ENCODE data around the gene ALPI.

ALPI gene

GRCh38 chr2:232478571-232479340 lies 22.8 kb downstream of the ALPI start:
- Histone ChIP-seq H3K4me2 (ENCODE audit: low read length) (no peak overlapping the region), H3K4me1 (ENCODE audit: control insufficient read depth, insufficient read depth, low read length) (no peaks in the 10 kb centered on the region), H3K36me3 (ENCODE audit: insufficient read depth, low read length) (no peaks in the 10 kb centered on the region), H3K4me3 (ENCODE audit: low read length) (no peak overlapping the region), H3K9ac (ENCODE audit: low read depth, low read length) (no peak overlapping the region), H3K9me3 (replicated peaks; ENCODE audit: low read length) (no peaks in the 10 kb centered on the region), H3K27me3 (ENCODE audit: control insufficient read depth, insufficient read depth, low read length) (peaks cover 69% of the 10 kb centered on the region)

- H3K4me3 ChIP-seq (ENCODE audit: low read length): no peak overlapping the region
- peaks cover 69% of the 10 kb centered on the region for H3K27me3 ChIP-seq (ENCODE audit: control insufficient read depth, insufficient read depth, low read length)
Observed at GRCh38 chr2:232479341-232480200, 23.6 kb downstream of the ALPI start.

GRCh38 chr2:232480201-232481190 lies 24.5 kb downstream of the ALPI start:
- no peaks in the 10 kb centered on the region for H3K36me3 ChIP-seq (ENCODE audit: insufficient read depth, low read length)
- no peaks in the 10 kb centered on the region for H3K4me1 ChIP-seq (ENCODE audit: control insufficient read depth, insufficient read depth, low read length)
- no peaks in the 10 kb centered on the region for H3K9me3 ChIP-seq (replicated peaks; ENCODE audit: low read length)
- no peak overlapping the region for H3K4me2 ChIP-seq (ENCODE audit: low read length)
- H3K27me3 ChIP-seq (ENCODE audit: control insufficient read depth, insufficient read depth, low read length): peaks cover 70% of the 10 kb centered on the region
- H3K4me3 ChIP-seq (ENCODE audit: low read length): no peak overlapping the region
- no peak overlapping the region for H3K9ac ChIP-seq (ENCODE audit: low read depth, low read length)

More at GRCh38 chr2:232479341-232480200, 23.6 kb downstream of the ALPI start:
- Histone ChIP-seq H3K4me2 (ENCODE audit: low read length) (no peak overlapping the region), H3K4me1 (ENCODE audit: control insufficient read depth, insufficient read depth, low read length) (no peaks in the 10 kb centered on the region), H3K9me3 (replicated peaks; ENCODE audit: low read length) (no peaks in the 10 kb centered on the region), H3K36me3 (ENCODE audit: insufficient read depth, low read length) (no peaks in the 10 kb centered on the region), H3K9ac (ENCODE audit: low read depth, low read length) (no peak overlapping the region)

DNA sequence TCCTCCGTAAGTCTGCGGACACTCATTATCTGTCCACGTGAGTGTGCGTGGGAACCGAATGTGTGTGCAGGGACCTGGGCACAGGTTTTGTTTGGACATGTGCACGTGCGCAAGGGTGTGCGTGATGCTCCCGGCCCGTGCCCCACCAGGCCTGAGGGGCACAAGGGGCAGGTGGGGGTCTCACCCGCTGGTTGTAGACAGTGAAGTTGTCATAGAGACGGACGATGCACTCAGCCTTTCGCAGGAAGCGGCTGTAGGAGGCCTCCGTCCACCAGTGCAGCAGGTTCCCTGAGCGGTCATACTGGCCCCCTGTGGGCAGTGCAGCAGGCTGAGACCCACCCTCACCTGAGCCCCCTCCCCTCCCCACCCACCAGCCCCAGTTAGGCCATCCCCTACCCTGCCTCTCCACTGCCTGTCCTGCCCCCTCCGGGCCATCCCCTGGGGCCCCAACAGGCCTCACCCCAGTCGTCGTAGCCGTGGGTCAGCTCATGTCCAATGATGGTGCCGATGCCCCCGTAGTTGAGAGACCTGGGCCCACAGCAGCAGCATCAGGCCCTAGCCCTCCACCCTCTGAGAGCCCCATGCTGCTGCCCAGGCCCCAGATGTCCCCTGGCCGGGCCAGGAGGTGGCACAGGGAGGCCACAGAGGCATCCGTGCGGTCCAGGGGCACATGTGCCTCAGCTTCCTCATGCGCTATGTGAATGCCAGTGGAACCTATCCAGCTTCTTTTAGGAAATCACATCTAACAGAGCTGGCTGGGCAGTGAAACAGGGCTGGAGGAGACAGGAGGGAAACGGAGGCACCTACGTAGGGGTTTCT lies 25.6 kb downstream of the ALPI start:
- Histone ChIP-seq H3K36me3 (ENCODE audit: insufficient read depth, low read length) (no peaks in the 10 kb centered on the region), H3K27me3 (ENCODE audit: control insufficient read depth, insufficient read depth, low read length) (peaks cover 71% of the 10 kb centered on the region), H3K4me3 (ENCODE audit: low read length) (no peak overlapping the region), H3K9ac (ENCODE audit: low read depth, low read length) (no peak overlapping the region), H3K4me2 (ENCODE audit: low read length) (no peak overlapping the region), H3K4me1 (ENCODE audit: control insufficient read depth, insufficient read depth, low read length) (no peaks in the 10 kb centered on the region), H3K9me3 (replicated peaks; ENCODE audit: low read length) (no peaks in the 10 kb centered on the region)

DNA sequence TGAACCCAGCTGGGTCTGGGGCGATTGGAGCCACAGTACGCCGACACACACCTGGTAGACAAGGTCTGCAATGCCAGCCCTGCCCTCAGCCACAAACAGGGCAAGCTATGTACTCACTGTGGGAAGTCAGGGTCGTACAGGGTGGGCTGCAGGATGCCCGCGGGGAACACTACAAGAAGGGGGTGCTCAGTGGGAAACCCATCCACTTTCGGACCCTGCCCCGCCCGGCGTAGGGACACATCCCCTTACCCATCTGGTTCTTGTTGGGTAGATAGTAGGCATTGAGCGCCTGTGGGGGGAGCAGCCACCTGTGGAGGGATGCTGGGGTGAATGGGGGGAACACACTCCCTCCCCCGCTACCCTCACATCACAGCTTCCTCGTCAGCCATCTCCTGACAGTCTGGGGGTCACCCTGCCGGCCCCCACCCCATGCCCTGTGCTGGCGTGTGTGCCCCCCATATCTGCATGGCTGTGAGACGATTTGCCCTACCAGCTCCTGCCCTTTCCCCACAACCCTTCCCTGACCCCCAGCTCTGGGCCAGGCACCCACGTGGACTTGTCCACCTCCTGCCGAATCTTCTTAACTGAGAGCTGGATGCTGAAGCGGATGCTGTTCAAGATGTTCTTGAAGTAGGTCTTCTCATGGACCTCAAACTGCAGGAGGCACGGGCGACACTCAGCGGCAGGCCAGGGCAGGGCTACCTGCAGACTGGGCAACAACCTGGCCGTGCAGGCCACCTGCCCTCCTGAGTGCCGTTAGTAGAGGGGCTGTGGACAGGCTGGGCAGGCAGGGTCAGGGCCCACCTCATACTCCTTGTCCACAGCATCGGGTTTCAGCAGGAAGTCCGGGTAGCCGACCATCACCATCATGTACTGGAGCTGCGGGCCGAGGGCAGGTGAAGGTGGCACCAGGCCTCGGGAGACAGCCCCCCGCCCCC lies 26.6 kb downstream of the ALPI start:
- H3K9me3 ChIP-seq (replicated peaks; ENCODE audit: low read length): no peaks in the 10 kb centered on the region
- no peak overlapping the region for H3K4me3 ChIP-seq (ENCODE audit: low read length)
- H3K4me1 ChIP-seq (ENCODE audit: control insufficient read depth, insufficient read depth, low read length): no peaks in the 10 kb centered on the region
- H3K27me3 ChIP-seq (ENCODE audit: control insufficient read depth, insufficient read depth, low read length): peaks cover 75% of the 10 kb centered on the region
- no peak overlapping the region for H3K4me2 ChIP-seq (ENCODE audit: low read length)
- no peak overlapping the region for H3K9ac ChIP-seq (ENCODE audit: low read depth, low read length)
- H3K36me3 ChIP-seq (ENCODE audit: insufficient read depth, low read length): no peaks in the 10 kb centered on the region

- Histone ChIP-seq H3K4me2 (ENCODE audit: low read length) (no peak overlapping the region), H3K27me3 (ENCODE audit: control insufficient read depth, insufficient read depth, low read length) (peaks cover 71% of the 10 kb centered on the region), H3K36me3 (ENCODE audit: insufficient read depth, low read length) (no peaks in the 10 kb centered on the region), H3K4me1 (ENCODE audit: control insufficient read depth, insufficient read depth, low read length) (no peaks in the 10 kb centered on the region), H3K9ac (ENCODE audit: low read depth, low read length) (no peak overlapping the region), H3K9me3 (replicated peaks; ENCODE audit: low read length) (no peaks in the 10 kb centered on the region), H3K4me3 (ENCODE audit: low read length) (no peak overlapping the region)
Observed at GRCh38 chr2:232483311-232483922, 27.5 kb downstream of the ALPI start.

GRCh38 chr2:232483923-232484627 lies 28.1 kb downstream of the ALPI start:
- H3K9ac ChIP-seq (ENCODE audit: low read depth, low read length): no peak overlapping the region
- H3K4me1 ChIP-seq (ENCODE audit: control insufficient read depth, insufficient read depth, low read length): no peaks in the 10 kb centered on the region
- H3K4me3 ChIP-seq (ENCODE audit: low read length): no peak overlapping the region
- H3K4me2 ChIP-seq (ENCODE audit: low read length): no peak overlapping the region
- no peaks in the 10 kb centered on the region for H3K36me3 ChIP-seq (ENCODE audit: insufficient read depth, low read length)
- H3K9me3 ChIP-seq (replicated peaks; ENCODE audit: low read length): no peaks in the 10 kb centered on the region
- peaks cover 74% of the 10 kb centered on the region for H3K27me3 ChIP-seq (ENCODE audit: control insufficient read depth, insufficient read depth, low read length)

- no peak overlapping the region for H3K4me3 ChIP-seq (ENCODE audit: low read length)
- H3K36me3 ChIP-seq (ENCODE audit: insufficient read depth, low read length): no peaks in the 10 kb centered on the region
- H3K9ac ChIP-seq (ENCODE audit: low read depth, low read length): no peak overlapping the region
- no peak overlapping the region for H3K4me2 ChIP-seq (ENCODE audit: low read length)
- H3K4me1 ChIP-seq (ENCODE audit: control insufficient read depth, insufficient read depth, low read length): no peaks in the 10 kb centered on the region
- H3K9me3 ChIP-seq (replicated peaks; ENCODE audit: low read length): no peaks in the 10 kb centered on the region
- H3K27me3 ChIP-seq (ENCODE audit: control insufficient read depth, insufficient read depth, low read length): peaks cover 73% of the 10 kb centered on the region
Observed at GRCh38 chr2:232484628-232485347, 28.8 kb downstream of the ALPI start.

GRCh38 chr2:232485348-232485756 lies 29.4 kb downstream of the ALPI start:
- Histone ChIP-seq H3K9ac (ENCODE audit: low read depth, low read length) (no peak overlapping the region), H3K4me1 (ENCODE audit: control insufficient read depth, insufficient read depth, low read length) (no peaks in the 10 kb centered on the region), H3K4me2 (ENCODE audit: low read length) (no peak overlapping the region), H3K27me3 (ENCODE audit: control insufficient read depth, insufficient read depth, low read length) (peaks cover 74% of the 10 kb centered on the region), H3K36me3 (ENCODE audit: insufficient read depth, low read length) (no peaks in the 10 kb centered on the region), H3K9me3 (replicated peaks; ENCODE audit: low read length) (no peaks in the 10 kb centered on the region), H3K4me3 (ENCODE audit: low read length) (no peak overlapping the region)
